ENCODE data around the gene THEMIS. TPM values are rescaled to one million over a fixed set of nuclear protein-coding genes. Genes with fewer than 3 reads are reported as not detected.

THEMIS gene
- total RNA-seq, 1 donor from 2014 or later = 11.3 TPM

DNA sequence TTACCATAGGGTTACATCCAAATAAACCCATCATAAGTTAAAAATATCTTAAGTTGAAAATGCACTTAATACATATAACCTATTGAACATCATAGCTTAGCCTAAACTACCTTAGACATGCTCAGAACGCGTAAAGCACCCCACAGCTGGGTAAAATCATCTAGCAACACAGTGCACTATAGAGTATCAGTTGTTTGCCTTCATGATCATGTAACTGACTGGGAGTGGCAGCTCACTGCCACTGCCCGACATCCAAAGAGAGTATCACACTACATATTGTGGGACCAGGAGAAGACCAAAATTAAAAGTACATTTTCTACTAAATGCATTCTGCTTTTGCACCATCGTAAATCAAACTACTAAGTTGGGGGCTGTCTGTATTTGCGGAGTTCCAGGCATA is 31.7 kb downstream of the THEMIS start:
- peaks cover 12% of the 10 kb centered on the region for H3K9me3 Mint-ChIP-seq
- H3K4me3 Mint-ChIP-seq = no peak overlapping the region
- intact Hi-C loops (cut with micrococcal nuclease) = no loop called here
- peaks cover 39% of the 10 kb centered on the region for H3K4me1 Mint-ChIP-seq (ENCODE audit: low read depth)
- H3K36me3 Mint-ChIP-seq (ENCODE audit: low read depth) = peaks cover 54% of the 10 kb centered on the region
- no peaks in the 10 kb centered on the region for H3K27me3 Mint-ChIP-seq (ENCODE audit: insufficient read depth)
- peak overlapping the region; percentile 77 for H3K27ac Mint-ChIP-seq
- DNase-seq (ENCODE audit: low spot score) = no peak

DNA sequence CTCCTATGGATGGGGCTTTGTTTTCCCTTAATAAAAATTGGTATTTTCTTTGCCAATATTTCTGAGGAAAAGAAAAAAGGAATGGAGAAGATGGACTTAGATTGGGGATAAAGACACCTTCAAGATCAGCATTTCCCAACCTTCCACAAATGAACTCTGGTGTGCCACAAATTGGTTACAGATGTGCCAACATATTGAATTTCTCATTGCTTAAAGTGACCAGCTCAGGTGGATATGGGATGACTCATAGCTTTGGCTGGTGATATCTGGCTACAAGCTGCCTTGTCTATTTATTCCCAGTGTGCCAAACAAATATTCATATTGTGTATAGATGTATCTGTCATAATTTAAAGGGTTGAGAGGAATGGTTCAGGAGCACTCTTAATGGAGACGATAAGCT is 32.5 kb downstream of the THEMIS start:
- H3K27me3 Mint-ChIP-seq (ENCODE audit: insufficient read depth) = no peaks in the 10 kb centered on the region
- no peak overlapping the region for H3K4me3 Mint-ChIP-seq
- peaks cover 59% of the 10 kb centered on the region for H3K36me3 Mint-ChIP-seq (ENCODE audit: low read depth)
- DNase-seq (ENCODE audit: low spot score) = no peak
- H3K4me1 Mint-ChIP-seq (ENCODE audit: low read depth) = peaks cover 44% of the 10 kb centered on the region
- no peak overlapping the region for H3K27ac Mint-ChIP-seq
- H3K9me3 Mint-ChIP-seq = peaks cover 5% of the 10 kb centered on the region
- intact Hi-C loops (cut with micrococcal nuclease) = no loop called here

DNA sequence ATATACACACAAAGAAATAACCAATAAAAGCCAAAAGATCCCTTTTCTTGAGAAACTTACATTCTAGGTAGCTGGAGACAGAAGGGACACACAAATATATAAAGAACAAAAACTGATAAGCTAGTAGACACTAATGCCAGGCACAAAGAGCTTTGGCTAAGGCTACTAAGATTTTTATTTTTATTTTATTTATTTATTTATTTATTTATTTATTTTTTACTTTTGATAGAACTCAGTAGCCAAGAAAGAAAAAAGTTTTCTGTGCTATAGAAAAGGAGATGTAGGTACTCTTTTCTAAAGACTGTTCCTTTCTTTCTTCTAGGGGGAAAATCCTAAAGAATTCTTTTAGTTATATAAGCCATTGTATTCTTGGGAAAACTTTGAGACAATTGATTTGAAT is 34.1 kb downstream of the THEMIS start:
- DNase-seq (ENCODE audit: low spot score) = no peak
- no peaks in the 10 kb centered on the region for H3K27me3 Mint-ChIP-seq (ENCODE audit: insufficient read depth)
- H3K27ac Mint-ChIP-seq = no peak overlapping the region
- H3K4me3 Mint-ChIP-seq = no peak overlapping the region
- H3K9me3 Mint-ChIP-seq = no peaks in the 10 kb centered on the region
- H3K36me3 Mint-ChIP-seq (ENCODE audit: low read depth) = peaks cover 56% of the 10 kb centered on the region
- H3K4me1 Mint-ChIP-seq (ENCODE audit: low read depth) = peaks cover 45% of the 10 kb centered on the region
- intact Hi-C loops (cut with micrococcal nuclease) = no loop called here

DNA sequence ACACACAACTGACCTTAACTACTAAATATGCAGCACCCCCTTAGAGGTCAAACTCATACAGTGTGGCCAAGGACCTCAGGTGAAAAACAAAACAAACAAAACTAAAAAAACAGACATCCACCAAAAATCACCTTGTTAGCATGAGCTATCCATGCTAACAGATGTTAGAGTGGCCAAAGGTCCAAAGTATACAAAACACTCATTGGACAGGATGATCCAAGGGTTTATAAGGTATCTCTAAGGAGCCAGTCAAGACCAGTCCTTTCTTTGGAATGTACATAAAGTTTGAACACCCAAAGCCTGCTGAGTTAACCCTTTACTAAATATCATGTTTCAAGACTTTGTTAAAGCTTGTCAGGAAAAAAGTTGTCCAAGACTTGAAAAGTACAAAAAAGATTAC is 35.8 kb downstream of the THEMIS start:
- H3K36me3 Mint-ChIP-seq (ENCODE audit: low read depth) = peaks cover 49% of the 10 kb centered on the region
- no peaks in the 10 kb centered on the region for H3K27me3 Mint-ChIP-seq (ENCODE audit: insufficient read depth)
- DNase-seq (ENCODE audit: low spot score) = no peak
- peaks cover 35% of the 10 kb centered on the region for H3K4me1 Mint-ChIP-seq (ENCODE audit: low read depth)
- intact Hi-C loops (cut with micrococcal nuclease) = loop anchor here (1.0 kb wide), 1 partner anchor 8 kb away; no protein-coding TSS in a partner anchor
- no peaks in the 10 kb centered on the region for H3K9me3 Mint-ChIP-seq
- H3K4me3 Mint-ChIP-seq = no peak overlapping the region
- H3K27ac Mint-ChIP-seq = no peak overlapping the region

DNA sequence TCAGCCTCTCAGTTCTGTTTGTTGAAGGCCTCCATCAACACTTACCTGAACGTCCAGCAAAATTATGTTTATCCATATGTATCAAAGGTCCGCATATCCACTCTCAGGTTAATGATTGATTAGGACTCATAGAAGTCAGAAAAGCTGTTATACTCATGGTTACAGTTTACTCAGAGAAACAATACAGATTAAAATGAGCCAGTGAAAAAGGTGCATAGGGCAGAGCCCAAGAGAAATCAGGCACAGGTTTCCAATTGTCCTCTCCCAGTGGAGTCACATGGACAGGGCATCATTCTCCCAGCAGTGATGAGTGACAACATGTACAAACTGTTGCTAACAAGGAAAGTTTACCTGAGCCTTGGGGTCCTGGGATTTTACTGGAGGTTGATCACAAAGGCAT is 36.2 kb downstream of the THEMIS start:
- intact Hi-C loops (cut with micrococcal nuclease) = loop anchor here (1.0 kb wide), 1 partner anchor 7 kb away; no protein-coding TSS in a partner anchor
- peaks cover 32% of the 10 kb centered on the region for H3K4me1 Mint-ChIP-seq (ENCODE audit: low read depth)

DNA sequence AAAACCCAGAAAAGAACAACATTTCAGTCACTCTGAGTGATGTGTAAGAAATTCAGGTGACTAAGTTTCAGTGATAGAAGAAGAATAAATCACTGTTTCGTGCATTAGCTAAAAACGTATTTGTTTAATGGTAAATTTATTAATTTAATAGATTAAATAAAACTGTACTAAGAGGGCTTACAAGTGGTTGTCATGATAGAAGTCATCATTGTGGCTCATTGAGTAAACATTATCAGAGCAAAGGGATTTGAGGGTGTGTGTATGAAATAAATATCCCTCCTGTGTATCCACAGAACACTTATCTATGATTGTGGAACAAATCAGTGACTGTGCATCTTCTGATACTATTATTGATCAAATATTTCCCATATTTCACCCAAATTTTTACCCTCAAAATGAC is 40.1 kb downstream of the THEMIS start:
- Mint-ChIP-seq H3K4me1 (ENCODE audit: low read depth) (peaks cover 42% of the 10 kb centered on the region), H3K27me3 (ENCODE audit: insufficient read depth) (no peaks in the 10 kb centered on the region), H3K9me3 (no peaks in the 10 kb centered on the region), H3K36me3 (ENCODE audit: low read depth) (peaks cover 40% of the 10 kb centered on the region), H3K4me3 (no peak overlapping the region), H3K27ac (no peak overlapping the region)
- intact Hi-C loops (cut with micrococcal nuclease) = no loop called here
- no peak for DNase-seq (ENCODE audit: low spot score)

More for the DNA sequence above, 36.2 kb downstream of the THEMIS start:
- no peak for DNase-seq (ENCODE audit: low spot score)
- Mint-ChIP-seq H3K27ac (no peak overlapping the region), H3K27me3 (ENCODE audit: insufficient read depth) (no peaks in the 10 kb centered on the region), H3K4me3 (no peak overlapping the region), H3K9me3 (no peaks in the 10 kb centered on the region), H3K36me3 (ENCODE audit: low read depth) (peaks cover 46% of the 10 kb centered on the region)

DNA sequence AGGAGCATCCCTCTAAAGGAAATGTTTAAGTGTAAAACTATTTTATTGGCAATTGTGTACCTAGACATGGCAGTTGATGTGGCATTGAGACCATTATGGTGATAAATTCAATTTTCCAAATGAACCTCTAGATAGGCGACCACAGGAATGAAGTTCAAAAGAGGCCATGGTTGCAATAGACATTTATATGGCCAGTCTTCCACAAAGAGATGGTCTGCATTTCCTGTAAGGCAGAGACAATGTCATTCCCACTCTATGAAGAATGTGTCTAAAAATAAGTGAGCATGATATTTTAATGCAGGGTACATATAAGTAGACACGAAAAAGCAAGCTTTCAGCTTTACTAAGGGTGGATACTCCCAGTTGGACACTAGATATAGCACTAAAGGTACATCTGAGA is 40.9 kb downstream of the THEMIS start:
- no peak overlapping the region for H3K27ac Mint-ChIP-seq
- H3K27me3 Mint-ChIP-seq (ENCODE audit: insufficient read depth) = no peaks in the 10 kb centered on the region
- H3K36me3 Mint-ChIP-seq (ENCODE audit: low read depth) = peaks cover 37% of the 10 kb centered on the region
- no peaks in the 10 kb centered on the region for H3K9me3 Mint-ChIP-seq
- H3K4me1 Mint-ChIP-seq (ENCODE audit: low read depth) = peaks cover 47% of the 10 kb centered on the region
- no peak overlapping the region for H3K4me3 Mint-ChIP-seq
- no peak for DNase-seq (ENCODE audit: low spot score)
- intact Hi-C loops (cut with micrococcal nuclease) = loop anchor here (5.0 to 10.0 kb wide), 4 partner anchors 255 to 397 kb away; no protein-coding TSS in a partner anchor

DNA sequence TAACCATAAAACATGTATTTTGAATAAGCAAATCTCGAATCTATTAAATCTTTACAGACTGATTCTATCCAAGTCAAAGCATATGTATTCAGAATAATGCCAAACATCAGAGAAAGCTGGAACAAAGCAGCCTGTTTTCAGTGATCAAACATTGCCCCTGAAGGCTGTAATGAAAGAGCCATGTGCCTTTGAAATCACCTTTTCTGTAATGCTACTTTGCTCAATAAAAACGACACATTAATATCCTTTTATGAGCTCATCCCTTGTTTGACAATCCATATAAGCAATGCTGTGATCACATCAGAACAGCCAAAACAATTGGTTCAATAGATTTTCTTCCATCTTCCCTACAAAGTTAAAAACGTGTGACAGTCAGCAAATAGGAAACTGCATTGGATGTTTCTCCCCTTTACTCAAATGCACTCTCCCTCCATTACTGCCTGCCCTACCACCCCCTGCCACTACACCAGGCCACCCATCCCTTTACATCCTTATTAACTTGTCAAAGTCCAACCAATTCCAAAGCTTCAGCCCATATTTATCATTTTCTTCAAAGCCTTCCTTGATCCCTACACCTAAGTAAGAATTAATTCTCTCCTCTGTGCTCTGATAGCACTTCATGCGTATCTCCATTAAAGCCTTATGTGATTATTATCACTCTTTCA is 42.0 kb downstream of the THEMIS start:
- peaks cover 49% of the 10 kb centered on the region for H3K4me1 Mint-ChIP-seq (ENCODE audit: low read depth)
- no peak for DNase-seq (ENCODE audit: low spot score)
- H3K36me3 Mint-ChIP-seq (ENCODE audit: low read depth) = peaks cover 32% of the 10 kb centered on the region
- no peak overlapping the region for H3K4me3 Mint-ChIP-seq
- no peaks in the 10 kb centered on the region for H3K9me3 Mint-ChIP-seq
- intact Hi-C loops (cut with micrococcal nuclease) = loop anchor here (5.0 to 10.0 kb wide), 4 partner anchors 256 to 398 kb away; no protein-coding TSS in a partner anchor
- peak overlapping the region; percentile 13 for H3K27ac Mint-ChIP-seq
- H3K27me3 Mint-ChIP-seq (ENCODE audit: insufficient read depth) = no peaks in the 10 kb centered on the region

DNA sequence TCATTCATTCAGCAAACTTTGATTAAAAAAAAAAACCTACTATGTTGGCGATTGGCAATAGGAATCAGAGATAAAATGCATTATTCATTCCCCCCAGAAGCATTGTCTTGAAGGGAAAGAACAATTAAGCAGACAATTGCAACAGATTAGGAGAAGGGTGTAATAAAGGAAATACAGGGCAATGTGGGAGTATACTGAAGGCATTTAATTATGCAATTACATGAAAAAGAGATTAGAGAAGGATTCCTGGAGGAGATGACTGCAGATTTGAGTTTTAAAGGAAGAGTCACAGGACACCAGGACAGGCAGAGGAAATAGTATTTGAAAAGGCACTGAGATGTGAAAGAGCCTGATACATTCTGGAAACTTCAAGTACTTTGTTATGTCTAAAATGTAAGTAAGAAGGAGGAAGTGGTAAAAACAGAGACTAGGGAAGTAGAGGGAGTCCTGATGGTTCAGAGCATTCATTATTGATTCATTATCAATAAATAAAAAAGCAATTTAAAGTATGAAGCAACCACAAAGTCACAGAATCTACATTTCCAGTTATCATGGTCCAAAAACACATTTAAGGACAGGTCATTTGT is 43.7 kb downstream of the THEMIS start:
- peaks cover 48% of the 10 kb centered on the region for H3K4me1 Mint-ChIP-seq (ENCODE audit: low read depth)
- H3K4me3 Mint-ChIP-seq = no peak overlapping the region
- DNase-seq (ENCODE audit: low spot score) = no peak
- H3K36me3 Mint-ChIP-seq (ENCODE audit: low read depth) = peaks cover 26% of the 10 kb centered on the region
- no peaks in the 10 kb centered on the region for H3K27me3 Mint-ChIP-seq (ENCODE audit: insufficient read depth)
- peak overlapping the region; percentile 42 for H3K27ac Mint-ChIP-seq
- intact Hi-C loops (cut with micrococcal nuclease) = loop anchor here (1.0 to 10.0 kb wide), 5 partner anchors 8 to 400 kb away; no protein-coding TSS in a partner anchor
- no peaks in the 10 kb centered on the region for H3K9me3 Mint-ChIP-seq

DNA sequence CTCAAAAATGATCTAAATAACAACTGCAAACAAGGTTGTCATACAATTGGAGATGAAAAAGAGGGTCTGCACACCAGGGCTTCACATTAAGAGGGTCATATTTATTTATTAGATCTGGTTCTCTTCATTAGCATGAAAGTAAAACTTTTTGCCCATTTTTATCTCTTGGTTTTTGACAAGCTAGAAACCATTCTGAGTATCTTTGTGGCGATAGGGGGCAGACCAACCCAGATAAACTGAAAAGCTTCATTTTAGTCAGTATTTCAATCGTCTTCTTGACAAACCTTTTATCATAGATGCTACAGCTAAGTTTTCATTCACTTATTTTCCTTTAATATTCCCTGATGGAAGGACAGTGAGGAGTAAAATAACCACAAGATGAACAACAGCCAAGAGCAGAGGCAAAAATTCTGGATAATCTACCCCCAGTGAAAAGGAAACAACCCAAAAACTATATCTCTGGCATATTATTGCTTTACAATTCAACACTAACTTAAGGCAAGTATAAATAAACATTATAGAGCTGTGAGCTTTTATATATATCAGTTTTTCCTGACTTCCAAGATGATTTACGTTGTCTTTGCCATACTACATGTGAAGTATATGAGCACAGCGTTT is 45.2 kb downstream of the THEMIS start:
- Mint-ChIP-seq H3K36me3 (ENCODE audit: low read depth) (peaks cover 31% of the 10 kb centered on the region), H3K27ac (peak overlapping the region; percentile 14)
- DNase-seq (ENCODE audit: low spot score) = no peak

DNA sequence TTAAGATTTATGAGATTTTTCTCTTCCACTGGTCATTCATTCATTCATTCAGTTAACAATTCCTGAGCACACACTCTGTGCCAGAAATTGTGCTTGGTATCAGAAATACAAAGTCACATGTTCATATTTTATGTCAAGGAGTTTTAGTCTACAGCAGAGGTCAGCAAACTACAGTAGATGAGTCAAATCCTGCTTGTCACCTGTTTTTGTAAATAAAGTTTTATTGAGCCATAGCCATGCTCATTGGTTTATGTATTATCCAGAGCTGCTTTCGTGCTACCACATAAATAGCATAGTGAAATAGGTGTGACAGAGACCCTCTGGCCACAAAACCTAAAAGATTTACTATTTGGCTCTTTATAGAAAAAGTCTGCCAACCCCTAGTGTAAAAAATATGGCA is 46.8 kb downstream of the THEMIS start:
- intact Hi-C loops (cut with micrococcal nuclease) = loop anchor here (2.0 to 10.0 kb wide), 4 partner anchors 117 to 665 kb away; no protein-coding TSS in a partner anchor
- Mint-ChIP-seq H3K27ac (no peak overlapping the region), H3K9me3 (peaks cover 11% of the 10 kb centered on the region), H3K27me3 (ENCODE audit: insufficient read depth) (no peaks in the 10 kb centered on the region), H3K36me3 (ENCODE audit: low read depth) (peaks cover 38% of the 10 kb centered on the region), H3K4me1 (ENCODE audit: low read depth) (peaks cover 37% of the 10 kb centered on the region), H3K4me3 (no peak overlapping the region)
- no peak for DNase-seq (ENCODE audit: low spot score)

More for the DNA sequence above, 45.2 kb downstream of the THEMIS start:
- H3K27me3 Mint-ChIP-seq (ENCODE audit: insufficient read depth) = no peaks in the 10 kb centered on the region
- H3K9me3 Mint-ChIP-seq = no peaks in the 10 kb centered on the region
- H3K4me1 Mint-ChIP-seq (ENCODE audit: low read depth) = peaks cover 48% of the 10 kb centered on the region
- H3K4me3 Mint-ChIP-seq = no peak overlapping the region
- intact Hi-C loops (cut with micrococcal nuclease) = loop anchor here (1.0 to 10.0 kb wide), 8 partner anchors 117 to 663 kb away; no protein-coding TSS in a partner anchor

DNA sequence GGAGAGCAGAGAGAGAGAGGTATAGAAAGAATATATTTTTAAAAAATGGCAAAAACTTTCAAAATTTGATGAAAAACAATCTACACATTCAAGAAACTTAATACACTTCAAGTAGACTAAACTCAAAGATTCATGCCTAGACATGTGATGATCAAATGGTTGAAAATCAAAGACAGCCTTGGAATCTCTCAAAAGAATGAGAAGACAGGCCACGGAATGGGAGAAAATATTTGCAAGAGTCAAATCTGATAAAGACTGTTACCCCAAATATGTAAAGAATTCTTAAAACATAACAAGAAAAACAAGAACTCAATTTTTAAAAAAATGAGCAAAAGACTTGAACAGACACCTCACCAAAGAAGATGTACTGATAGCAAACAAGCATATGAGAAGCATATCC is 49.7 kb downstream of the THEMIS start:
- peaks cover 55% of the 10 kb centered on the region for H3K36me3 Mint-ChIP-seq (ENCODE audit: low read depth)
- intact Hi-C loops (cut with micrococcal nuclease) = loop anchor here (10.0 kb wide), 2 partner anchors 264 to 304 kb away; no protein-coding TSS in a partner anchor
- H3K9me3 Mint-ChIP-seq = peaks cover 11% of the 10 kb centered on the region
- H3K4me1 Mint-ChIP-seq (ENCODE audit: low read depth) = peaks cover 24% of the 10 kb centered on the region
- no peak overlapping the region for H3K4me3 Mint-ChIP-seq
- no peaks in the 10 kb centered on the region for H3K27me3 Mint-ChIP-seq (ENCODE audit: insufficient read depth)
- no peak overlapping the region for H3K27ac Mint-ChIP-seq
- DNase-seq (ENCODE audit: low spot score) = no peak

DNA sequence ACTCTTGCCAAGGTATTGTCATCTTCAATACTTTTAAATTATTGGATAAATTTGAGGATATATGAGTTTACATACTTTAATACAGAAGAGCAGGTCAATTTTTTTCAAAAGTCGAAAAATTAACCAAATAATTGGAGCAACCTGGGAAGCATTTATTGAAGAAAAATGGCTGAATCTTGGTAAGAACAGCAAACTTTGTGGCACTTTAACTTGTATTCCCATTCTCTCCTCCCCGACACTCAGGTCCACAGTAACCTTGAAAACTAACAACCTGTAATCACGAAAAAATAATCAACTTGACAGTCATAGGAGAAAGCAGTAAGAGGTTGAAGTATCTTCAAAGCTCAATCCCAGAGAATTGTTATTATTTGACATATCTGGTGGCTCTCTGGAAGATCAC is 55.6 kb downstream of the THEMIS start:
- Mint-ChIP-seq H3K36me3 (ENCODE audit: low read depth) (peaks cover 61% of the 10 kb centered on the region), H3K4me1 (ENCODE audit: low read depth) (peaks cover 7% of the 10 kb centered on the region), H3K27ac (no peak overlapping the region), H3K4me3 (no peak overlapping the region), H3K9me3 (peaks cover 8% of the 10 kb centered on the region), H3K27me3 (ENCODE audit: insufficient read depth) (no peaks in the 10 kb centered on the region)
- DNase-seq (ENCODE audit: low spot score) = no peak
- intact Hi-C loops (cut with micrococcal nuclease) = no loop called here

Measured in activated T-helper 1 cell treated with anti-CD3 and anti-CD28 coated beads, Interleukin-12 subunit alpha, Interleukin-12 subunit beta, Interleukin-2, Interleukin-4 antibody, amounts not matched to agents 30 ng/mL and 10 ng/mL and 1 ng/mL, durations not matched to agents 14 hours and 24 hours and 36 hours (primary cell).